Measurements from ENCODE around the gene EDNRA. TPM values are rescaled to one million over a fixed set of nuclear protein-coding genes. Genes with fewer than 3 reads are reported as not detected.

Gene EDNRA
- total RNA-seq, 1 experiment from 2014 or later = 0.13 TPM

DNA sequence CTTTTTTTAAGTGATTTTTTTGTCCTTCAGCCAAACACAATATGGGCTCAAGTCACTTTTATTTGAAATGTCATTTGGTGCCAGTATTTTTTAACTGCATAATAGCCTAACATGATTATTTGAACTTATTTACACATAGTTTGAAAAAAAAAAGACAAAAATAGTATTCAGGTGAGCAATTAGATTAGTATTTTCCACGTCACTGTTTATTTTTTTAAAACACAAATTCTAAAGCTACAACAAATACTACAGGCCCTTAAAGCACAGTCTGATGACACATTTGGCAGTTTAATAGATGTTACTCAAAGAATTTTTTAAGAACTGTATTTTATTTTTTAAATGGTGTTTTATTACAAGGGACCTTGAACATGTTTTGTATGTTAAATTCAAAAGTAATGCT, 62.1 kb downstream of the EDNRA start:
- no peaks in the 10 kb centered on the region for H3K36me3 ChIP-seq (ENCODE audit: control insufficient read depth, insufficient read depth, low read length)
- ChIA-PET POLR2A (no interaction called here), CTCF (no interaction called here)
- DNase-seq (ENCODE audit: low read depth, low spot score) (no peak), ATAC-seq (no peak)
- H3K4me3 ChIP-seq (ENCODE audit: low read depth in 2 of 2, low read length in 2 of 2) = no peak overlapping the region
- in situ Hi-C loops (cut with HindIII; ENCODE audit: low pct_unique_long_range_greater_than_20kb, low sequenced_read_pairs) (no loop called here), intact Hi-C loops (cut with micrococcal nuclease; ENCODE audit: unreplicated experiment) (no loop called here)
- H3K9me3 ChIP-seq (ENCODE audit: control insufficient read depth, insufficient read depth, low read depth, low read length) = no peaks in the 10 kb centered on the region
- H3K27ac ChIP-seq (ENCODE audit: low read length) = no peak overlapping the region
- TF ChIP-seq, protein P1, sequence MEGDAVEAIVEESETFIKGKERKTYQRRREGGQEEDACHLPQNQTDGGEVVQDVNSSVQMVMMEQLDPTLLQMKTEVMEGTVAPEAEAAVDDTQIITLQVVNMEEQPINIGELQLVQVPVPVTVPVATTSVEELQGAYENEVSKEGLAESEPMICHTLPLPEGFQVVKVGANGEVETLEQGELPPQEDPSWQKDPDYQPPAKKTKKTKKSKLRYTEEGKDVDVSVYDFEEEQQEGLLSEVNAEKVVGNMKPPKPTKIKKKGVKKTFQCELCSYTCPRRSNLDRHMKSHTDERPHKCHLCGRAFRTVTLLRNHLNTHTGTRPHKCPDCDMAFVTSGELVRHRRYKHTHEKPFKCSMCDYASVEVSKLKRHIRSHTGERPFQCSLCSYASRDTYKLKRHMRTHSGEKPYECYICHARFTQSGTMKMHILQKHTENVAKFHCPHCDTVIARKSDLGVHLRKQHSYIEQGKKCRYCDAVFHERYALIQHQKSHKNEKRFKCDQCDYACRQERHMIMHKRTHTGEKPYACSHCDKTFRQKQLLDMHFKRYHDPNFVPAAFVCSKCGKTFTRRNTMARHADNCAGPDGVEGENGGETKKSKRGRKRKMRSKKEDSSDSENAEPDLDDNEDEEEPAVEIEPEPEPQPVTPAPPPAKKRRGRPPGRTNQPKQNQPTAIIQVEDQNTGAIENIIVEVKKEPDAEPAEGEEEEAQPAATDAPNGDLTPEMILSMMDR (IDR thresholded peaks at IDR 0.05) = no peak
- TF ChIP-seq SIN3A (IDR thresholded peaks at IDR 0.05; ENCODE audit: borderline replicate concordance, insufficient read depth, low read depth, low read length) = no peak
- TF ChIP-seq, protein P2, sequence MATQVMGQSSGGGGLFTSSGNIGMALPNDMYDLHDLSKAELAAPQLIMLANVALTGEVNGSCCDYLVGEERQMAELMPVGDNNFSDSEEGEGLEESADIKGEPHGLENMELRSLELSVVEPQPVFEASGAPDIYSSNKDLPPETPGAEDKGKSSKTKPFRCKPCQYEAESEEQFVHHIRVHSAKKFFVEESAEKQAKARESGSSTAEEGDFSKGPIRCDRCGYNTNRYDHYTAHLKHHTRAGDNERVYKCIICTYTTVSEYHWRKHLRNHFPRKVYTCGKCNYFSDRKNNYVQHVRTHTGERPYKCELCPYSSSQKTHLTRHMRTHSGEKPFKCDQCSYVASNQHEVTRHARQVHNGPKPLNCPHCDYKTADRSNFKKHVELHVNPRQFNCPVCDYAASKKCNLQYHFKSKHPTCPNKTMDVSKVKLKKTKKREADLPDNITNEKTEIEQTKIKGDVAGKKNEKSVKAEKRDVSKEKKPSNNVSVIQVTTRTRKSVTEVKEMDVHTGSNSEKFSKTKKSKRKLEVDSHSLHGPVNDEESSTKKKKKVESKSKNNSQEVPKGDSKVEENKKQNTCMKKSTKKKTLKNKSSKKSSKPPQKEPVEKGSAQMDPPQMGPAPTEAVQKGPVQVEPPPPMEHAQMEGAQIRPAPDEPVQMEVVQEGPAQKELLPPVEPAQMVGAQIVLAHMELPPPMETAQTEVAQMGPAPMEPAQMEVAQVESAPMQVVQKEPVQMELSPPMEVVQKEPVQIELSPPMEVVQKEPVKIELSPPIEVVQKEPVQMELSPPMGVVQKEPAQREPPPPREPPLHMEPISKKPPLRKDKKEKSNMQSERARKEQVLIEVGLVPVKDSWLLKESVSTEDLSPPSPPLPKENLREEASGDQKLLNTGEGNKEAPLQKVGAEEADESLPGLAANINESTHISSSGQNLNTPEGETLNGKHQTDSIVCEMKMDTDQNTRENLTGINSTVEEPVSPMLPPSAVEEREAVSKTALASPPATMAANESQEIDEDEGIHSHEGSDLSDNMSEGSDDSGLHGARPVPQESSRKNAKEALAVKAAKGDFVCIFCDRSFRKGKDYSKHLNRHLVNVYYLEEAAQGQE (IDR thresholded peaks at IDR 0.05; ENCODE audit: insufficient read depth in 1 of 2, low read depth in 2 of 2, low read length in 1 of 2) = no peak
- TF ChIP-seq TCF7L2 (IDR thresholded peaks at IDR 0.05; ENCODE audit: low read depth, low read length) = no peak
- no peak for TF ChIP-seq POLR2AphosphoS5 (IDR thresholded peaks at IDR 0.05; ENCODE audit: low read depth, low read length)
- no peaks in the 10 kb centered on the region for H3K4me1 ChIP-seq (ENCODE audit: control insufficient read depth, insufficient read depth, low read length)
- BruUV-seq (replicated peaks) = no TSS peak
- no peaks in the 10 kb centered on the region for H3K27me3 ChIP-seq (ENCODE audit: control insufficient read depth, insufficient read depth, low read length)

DNA sequence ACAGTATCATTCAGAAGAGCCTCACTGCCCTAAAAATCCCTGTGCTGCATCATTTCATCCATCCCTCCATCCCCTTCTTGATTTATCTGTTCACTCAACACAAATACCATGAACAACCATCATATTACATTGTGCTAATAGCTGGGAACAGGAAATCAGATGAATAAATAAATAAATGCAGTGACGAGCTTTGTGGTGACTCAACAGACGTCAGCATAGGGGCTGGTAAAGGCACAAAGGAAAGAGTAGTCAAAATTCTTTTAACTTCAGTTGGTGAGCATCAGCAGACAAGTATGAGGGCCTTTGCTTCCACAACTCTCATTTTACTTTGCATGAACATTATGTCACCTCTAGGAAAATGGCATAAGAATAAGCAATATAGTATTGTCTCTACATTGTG, 65.5 kb downstream of the EDNRA start:
- no TSS peak for BruUV-seq (replicated peaks)
- DNase-seq (ENCODE audit: low read depth, low spot score) = no peak
- no peaks in the 10 kb centered on the region for H3K4me1 ChIP-seq (ENCODE audit: control insufficient read depth, insufficient read depth, low read length)
- ChIA-PET POLR2A (no interaction called here), CTCF (no interaction called here)
- H3K4me3 ChIP-seq (ENCODE audit: low read depth in 2 of 2, low read length in 2 of 2) = no peak overlapping the region
- no peak for ATAC-seq
- no peaks in the 10 kb centered on the region for H3K27me3 ChIP-seq (ENCODE audit: control insufficient read depth, insufficient read depth, low read length)
- intact Hi-C loops (cut with micrococcal nuclease; ENCODE audit: unreplicated experiment) = no loop called here
- TF ChIP-seq, protein P2 (IDR thresholded peaks at IDR 0.05; ENCODE audit: insufficient read depth in 1 of 2, low read depth in 2 of 2, low read length in 1 of 2) = no peak
- TF ChIP-seq TCF7L2 (IDR thresholded peaks at IDR 0.05; ENCODE audit: low read depth, low read length) (no peak), SIN3A (IDR thresholded peaks at IDR 0.05; ENCODE audit: borderline replicate concordance, insufficient read depth, low read depth, low read length) (no peak), POLR2AphosphoS5 (IDR thresholded peaks at IDR 0.05; ENCODE audit: low read depth, low read length) (no peak)
- TF ChIP-seq, protein P1 (IDR thresholded peaks at IDR 0.05) = no peak
- H3K9me3 ChIP-seq (ENCODE audit: control insufficient read depth, insufficient read depth, low read depth, low read length) = no peaks in the 10 kb centered on the region
- H3K27ac ChIP-seq (ENCODE audit: low read length) = no peak overlapping the region
- H3K36me3 ChIP-seq (ENCODE audit: control insufficient read depth, insufficient read depth, low read length) = no peaks in the 10 kb centered on the region
- in situ Hi-C loops (cut with HindIII; ENCODE audit: low pct_unique_long_range_greater_than_20kb, low sequenced_read_pairs) = no loop called here
